RWPE1 (cell line): ENCODE results near the gene PRDM10.

ENCODE experiments used
- CTCF ChIA-PET: fragments of 350-600 bp; sonication (Branson Sonifier 250); formaldehyde crosslinking; extraction: SDS; loops from one replicate; lab custom pipeline; 2021; lab: Yijun Ruan, JAX
- POLR2A ChIA-PET: fragments of 400-600 bp; formaldehyde crosslinking; extraction: SDS; loops from one replicate; lab custom pipeline; 2020; ENCODE audit warnings: antibody characterized with exemption; ENCODE audit not compliant: low non-redundant PET; lab: Yijun Ruan, JAX
- DNase-seq: peaks from one replicate; pipeline ENCODE4 v3.0.0; 2012; ENCODE audit warnings: low spot score
- H3K27ac ChIP-seq: fragments of 450-650 bp; 2 replicates; pipeline ENCODE4 v1.5.1; 2017
- CTCF ChIP-seq: fragments of 450-650 bp; conservative IDR thresholded peaks from 2 replicates; pipeline ENCODE4 v1.5.1; 2017; ENCODE audit warnings: low read depth, mild to moderate bottlenecking

The PRDM10 gene

DNA sequence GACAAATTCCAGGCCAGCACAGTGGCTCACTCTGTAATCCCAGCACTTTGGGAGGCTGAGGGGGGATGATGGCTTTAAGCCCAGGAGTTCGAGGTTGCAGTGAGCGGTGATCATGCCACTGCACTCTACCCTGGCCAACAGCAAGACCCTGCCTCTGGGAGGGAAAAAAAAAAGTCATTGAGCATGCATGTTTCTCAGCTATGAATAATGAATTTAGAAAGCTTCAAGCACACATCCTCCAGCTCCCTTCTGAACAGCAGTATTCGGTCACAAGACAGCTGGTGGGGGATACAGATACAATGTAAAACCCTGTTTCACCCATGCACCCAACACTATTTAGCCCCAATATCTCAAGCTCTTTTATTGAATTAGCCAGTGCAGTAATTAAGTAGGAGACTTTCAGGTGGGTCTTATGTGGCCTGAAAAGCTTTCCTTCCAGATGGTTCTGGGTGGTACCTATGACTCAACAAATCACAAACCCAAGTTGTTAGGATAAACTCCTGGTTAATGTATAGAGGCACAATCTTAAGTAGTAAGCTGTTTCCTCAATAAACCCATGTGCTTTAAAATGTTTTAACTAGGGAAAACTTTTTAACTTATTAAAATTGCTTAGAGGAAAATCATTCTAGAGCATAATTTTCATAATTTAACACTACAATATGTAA is 13.4 kb downstream of the PRDM10 start:
- POLR2A ChIA-PET = interaction anchor here (0.6 kb wide), 1 partner anchor 13 kb away, joined by 4 read pairs; the partner anchor contains the start of gene PRDM10

GRCh38 chr11:129987950-129988349 is 14.7 kb downstream of the PRDM10 start:
- H3K27ac ChIP-seq = no peak overlapping the region
- no peak for DNase-seq
- CTCF ChIA-PET = interaction anchor here (0.7 kb wide), 1 partner anchor 9 kb away, joined by 4 read pairs; no protein-coding TSS in a partner anchor
- no peak for TF ChIP-seq CTCF
- POLR2A ChIA-PET = no interaction called here

More for the DNA sequence above, 13.4 kb downstream of the PRDM10 start:
- CTCF ChIA-PET = interaction anchor here (0.9 kb wide), 2 partner anchors 11 to 67 kb away, joined by 3 read pairs; no protein-coding TSS in a partner anchor
- no peak for DNase-seq
- no peak for TF ChIP-seq CTCF
- no peak overlapping the region for H3K27ac ChIP-seq

DNA sequence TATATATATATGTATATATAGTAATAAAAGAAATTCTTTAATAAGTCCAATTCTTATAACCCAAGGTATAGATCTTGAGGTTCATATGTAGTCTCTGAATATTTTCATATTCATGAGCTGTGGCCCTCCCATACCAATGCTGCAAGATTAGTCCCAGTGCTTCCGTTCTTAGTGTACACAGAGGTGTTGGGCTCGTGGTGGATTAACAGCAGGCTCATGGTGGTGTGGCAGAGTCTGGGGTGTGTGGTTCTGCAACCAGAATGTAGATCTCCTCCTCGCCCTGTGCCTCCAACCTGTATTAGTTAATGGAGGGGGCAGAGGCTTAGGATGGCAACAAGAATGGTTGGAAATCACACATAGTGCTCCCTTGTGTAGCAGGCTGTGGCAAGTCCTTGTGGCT is 16.8 kb downstream of the PRDM10 start:
- TF ChIP-seq CTCF = no peak

DNA sequence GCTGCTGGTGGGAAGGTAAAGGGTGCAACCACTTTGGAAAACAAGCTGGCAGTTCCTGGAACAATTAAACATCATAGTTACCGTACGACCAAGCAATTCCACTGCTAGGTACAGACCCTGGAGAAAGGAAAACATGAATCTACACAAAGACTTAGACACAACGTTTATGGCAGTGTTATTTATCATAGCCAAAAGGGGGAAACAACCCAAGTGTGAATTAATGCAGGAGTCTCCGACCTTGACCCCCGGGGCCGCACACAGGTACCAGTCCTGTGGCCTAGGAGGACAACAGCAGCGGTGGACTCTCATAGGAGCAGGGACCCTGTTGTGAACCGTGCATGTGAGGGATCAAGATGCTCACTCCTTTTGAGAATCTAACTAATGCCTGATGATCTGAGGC is 22.5 kb downstream of the PRDM10 start:
- no peak for DNase-seq
- ChIA-PET CTCF (interaction anchor here (0.6 kb wide), 1 partner anchor 10 kb away, joined by 7 read pairs; no protein-coding TSS in a partner anchor), POLR2A (no interaction called here)
- no peak overlapping the region for H3K27ac ChIP-seq
- TF ChIP-seq CTCF = no peak

More for the DNA sequence above, 16.8 kb downstream of the PRDM10 start:
- no peak for DNase-seq
- H3K27ac ChIP-seq = no peak overlapping the region
- CTCF ChIA-PET = interaction anchor here (0.6 kb wide), 1 partner anchor 876 kb away, joined by 3 read pairs; no protein-coding TSS in a partner anchor
- POLR2A ChIA-PET = no interaction called here

DNA sequence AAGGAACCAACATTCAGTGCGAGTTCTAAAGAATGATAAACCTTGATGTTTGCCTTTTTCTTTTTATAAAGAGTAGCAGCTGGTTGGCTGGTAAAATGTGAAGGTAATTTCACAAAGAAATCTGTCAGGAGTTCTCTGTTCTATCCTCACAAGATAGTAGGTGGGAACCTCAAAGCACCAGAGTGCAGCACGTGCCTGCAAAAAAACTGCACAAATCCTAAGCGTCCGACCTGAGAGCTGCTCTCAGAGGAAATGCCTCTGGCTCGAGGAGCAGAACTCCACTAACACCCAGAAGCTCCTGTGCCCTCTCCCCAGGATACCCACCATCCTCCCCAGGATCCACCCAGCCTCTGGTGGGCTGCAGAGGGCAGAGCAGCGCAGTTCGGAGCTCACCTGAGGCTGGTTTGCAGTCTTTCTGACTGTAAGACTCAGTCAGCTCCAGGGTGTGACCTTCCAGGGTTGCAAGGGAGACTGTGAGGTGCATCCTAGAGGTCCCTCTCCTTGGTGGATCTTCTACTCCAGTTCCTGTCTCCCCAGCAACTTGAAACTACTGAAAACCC is 23.5 kb downstream of the PRDM10 start:
- no peak overlapping the region for H3K27ac ChIP-seq
- POLR2A ChIA-PET = no interaction called here
- CTCF ChIA-PET = interaction anchor here (0.6 to 1.1 kb wide), 2 partner anchors 8 to 10 kb away, joined by 3 to 4 read pairs; no protein-coding TSS in a partner anchor
- no peak for TF ChIP-seq CTCF
- no peak for DNase-seq

DNA sequence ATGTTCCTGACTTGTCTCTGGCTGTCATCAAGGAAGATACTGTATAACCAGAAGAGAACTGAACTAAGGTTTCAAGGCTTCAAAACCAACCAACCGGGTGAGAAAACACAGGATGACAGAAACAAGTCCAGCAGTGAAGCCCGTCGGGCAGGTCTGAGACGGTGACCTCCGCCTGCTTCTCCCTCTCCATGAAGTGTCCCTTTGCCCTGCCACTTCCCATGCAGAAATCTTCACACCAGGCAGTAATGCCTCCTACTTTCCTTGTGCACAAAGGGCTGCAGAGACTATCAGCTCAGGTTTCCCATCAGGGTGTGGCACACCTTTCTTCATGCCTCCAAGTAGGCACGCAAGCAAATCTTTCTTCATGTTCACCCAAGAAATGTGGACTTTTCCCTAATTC is 24.2 kb downstream of the PRDM10 start:
- CTCF ChIA-PET = interaction anchor here (1.1 kb wide), 1 partner anchor 11 kb away, joined by 3 read pairs; no protein-coding TSS in a partner anchor
- no peak overlapping the region for H3K27ac ChIP-seq
- no peak for DNase-seq
- TF ChIP-seq CTCF = no peak
- POLR2A ChIA-PET = no interaction called here
